ENCODE data around the gene RPL12.

RPL12 gene

GRCh38 chr9:127438394-127438793, 12.8 kb downstream of the RPL12 start:
- no peak for DNase-seq (ENCODE audit: low read depth)

DNA sequence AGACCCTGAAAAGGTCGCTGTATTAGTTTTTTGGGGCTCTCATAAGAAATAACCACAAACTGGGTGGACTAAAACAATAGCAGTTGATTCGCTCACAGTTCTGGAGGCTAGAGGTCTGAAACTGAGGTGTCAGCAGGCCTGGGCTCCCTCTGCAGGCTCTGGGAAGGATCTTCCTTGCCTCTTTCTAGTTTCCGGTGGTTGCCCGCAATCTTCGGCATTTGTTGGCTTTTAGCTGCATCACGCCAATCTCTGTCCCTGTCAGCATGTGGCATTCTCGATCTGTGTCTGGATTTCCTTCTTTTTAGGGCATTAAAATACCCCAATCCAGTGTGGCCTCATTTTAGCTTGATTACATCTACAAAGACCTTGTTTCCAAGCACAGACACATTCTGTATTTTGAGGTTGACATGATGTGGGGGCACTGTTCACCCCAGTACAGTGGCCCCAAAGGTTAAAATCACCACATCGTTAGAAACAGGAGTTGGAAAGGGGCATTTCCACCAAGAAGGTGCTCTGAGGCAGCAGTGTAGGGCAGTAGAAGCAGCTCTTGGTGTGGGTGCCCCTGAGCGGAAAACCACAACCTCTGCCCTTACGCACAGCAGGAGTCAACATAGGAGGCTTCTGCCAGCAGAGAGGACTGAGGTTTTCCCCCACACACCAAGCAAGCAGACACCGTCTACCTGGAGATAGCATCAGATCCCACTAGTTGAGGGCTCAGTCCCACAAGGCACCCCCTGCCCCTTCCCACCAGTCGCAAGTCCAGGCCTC, 13.5 kb downstream of the RPL12 start:
- DNase-seq (ENCODE audit: low read depth), result no peak

DNA sequence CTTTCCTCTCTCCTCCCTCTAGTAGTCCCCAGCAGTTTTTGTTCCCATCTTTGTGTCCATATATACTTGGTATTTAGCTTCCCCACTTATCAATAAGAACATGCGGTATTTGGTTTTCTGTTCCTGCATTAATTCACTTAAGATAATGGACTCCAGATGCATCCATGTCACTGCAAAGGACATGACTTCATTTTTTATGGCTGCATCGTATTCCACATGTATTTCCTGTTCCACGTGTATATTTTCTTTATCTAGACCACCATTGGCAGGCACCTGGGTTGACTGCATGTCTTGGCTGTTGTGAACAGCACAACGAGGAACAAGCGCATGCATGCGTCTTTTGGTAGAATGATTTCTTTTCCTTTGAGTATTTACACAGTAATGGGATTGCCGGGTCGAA, 20.8 kb downstream of the RPL12 start:
- no peak for DNase-seq (ENCODE audit: low read depth)

GRCh38 chr9:127428348-127428747, 22.9 kb downstream of the RPL12 start:
- no peak for DNase-seq (ENCODE audit: low read depth)

DNA sequence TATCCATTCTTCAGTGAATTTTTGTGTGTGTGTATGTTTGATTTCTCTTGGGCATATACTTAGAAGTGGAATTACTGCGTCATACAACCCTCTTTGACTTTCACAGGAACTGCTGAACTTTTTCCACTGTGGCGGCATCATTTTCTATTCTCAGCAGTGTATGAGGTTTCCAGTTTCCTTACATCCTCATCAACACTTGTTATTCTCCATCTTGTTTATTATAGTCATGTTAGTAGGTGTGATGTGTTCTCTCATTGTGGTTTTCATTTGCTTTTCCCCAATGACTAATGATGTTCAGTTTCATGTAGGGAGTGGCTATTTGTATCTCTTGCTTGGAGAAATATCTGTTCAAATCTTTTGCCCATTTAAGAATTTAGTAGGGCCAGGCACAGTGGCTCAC, 24.4 kb downstream of the RPL12 start:
- peak; percentile 37 for DNase-seq (ENCODE audit: low read depth)

GRCh38 chr9:127424676-127424999, 26.6 kb downstream of the RPL12 start:
- DNase-seq (ENCODE audit: low read depth), result no peak

- peak; percentile 82 for DNase-seq (ENCODE audit: low read depth)
Measured at GRCh38 chr9:127423934-127424675, 27.1 kb downstream of the RPL12 start, which contains the start of gene ZNF79. Gene ZNF79 (plus strand): TSS chr9:127424382. CDS start chr9:127424788, 406 bp downstream.

DNA sequence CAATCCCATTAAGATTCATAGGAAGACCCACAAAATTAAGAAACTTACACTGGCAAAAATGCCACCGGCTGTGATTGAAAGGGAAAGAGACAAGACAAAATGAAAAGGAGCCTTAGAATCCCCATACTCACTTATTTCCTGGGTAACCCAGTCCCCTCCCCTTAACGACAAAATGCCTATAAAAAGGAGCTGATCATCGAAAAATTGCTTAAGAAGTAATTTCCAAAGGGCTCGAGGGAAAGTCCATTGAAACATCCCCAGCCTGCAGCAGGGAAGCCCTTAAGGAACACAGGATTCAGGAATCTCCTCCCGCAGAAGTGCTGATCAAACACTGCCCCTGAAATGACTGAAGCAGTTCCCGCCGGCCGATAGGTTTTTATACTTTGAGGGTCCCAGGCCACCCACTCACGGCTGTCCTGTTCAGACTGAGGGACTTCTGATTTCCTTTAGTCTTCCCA, 27.7 kb downstream of the RPL12 start:
- no peak for DNase-seq (ENCODE audit: low read depth)

DNA sequence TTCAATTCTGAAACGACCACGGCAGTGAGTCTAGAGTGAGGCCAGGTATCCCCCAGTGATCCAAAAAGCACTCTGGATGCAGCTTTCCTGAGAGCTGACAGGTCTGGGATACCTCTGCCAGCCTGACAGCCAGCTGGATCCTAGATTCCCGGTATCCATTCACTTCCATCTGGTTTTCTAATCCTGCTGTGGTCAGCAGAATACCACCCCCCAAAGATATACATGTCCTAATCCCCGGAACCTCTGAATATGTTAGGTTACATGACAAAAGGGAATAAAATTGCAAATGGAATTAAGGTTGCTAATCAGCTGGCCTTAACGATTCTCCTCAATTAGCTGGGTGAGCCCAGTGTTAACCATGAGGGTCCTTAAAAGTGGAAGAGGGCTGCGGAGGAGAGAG, 28.4 kb downstream of the RPL12 start:
- DNase-seq (ENCODE audit: low read depth), result no peak

DNA sequence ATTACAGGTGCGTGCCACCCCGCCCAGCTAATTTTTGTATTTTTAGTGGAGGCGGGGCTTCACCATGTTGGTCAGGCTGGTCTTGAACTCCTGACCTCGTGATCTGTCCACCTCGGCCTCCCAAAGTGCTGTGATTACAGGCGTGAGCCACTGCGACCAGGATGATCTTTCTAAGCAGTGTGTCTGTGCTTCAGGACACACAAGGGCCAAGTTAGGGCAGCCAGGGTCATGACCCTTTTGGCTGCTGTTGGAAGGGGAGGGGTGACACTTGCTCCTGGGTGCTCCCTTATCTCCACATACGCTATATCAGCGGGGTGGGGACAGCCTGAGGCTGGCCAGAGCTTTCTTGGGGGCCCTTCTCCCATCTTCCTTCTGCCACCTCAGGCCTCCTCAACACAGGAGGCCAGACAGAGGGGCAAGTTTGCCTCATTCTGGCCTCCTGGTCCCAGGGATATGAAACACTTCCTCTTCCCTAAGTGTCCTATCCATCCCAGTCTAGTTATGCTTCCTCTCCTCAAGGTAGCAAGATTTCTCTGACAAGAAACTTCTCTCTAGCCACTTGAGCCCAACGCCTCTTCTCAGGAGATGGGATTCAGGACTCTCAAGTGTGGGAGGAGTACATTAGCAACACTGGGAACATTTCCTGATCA, 28.9 kb downstream of the RPL12 start:
- DNase-seq (ENCODE audit: low read depth), result no peak

DNA sequence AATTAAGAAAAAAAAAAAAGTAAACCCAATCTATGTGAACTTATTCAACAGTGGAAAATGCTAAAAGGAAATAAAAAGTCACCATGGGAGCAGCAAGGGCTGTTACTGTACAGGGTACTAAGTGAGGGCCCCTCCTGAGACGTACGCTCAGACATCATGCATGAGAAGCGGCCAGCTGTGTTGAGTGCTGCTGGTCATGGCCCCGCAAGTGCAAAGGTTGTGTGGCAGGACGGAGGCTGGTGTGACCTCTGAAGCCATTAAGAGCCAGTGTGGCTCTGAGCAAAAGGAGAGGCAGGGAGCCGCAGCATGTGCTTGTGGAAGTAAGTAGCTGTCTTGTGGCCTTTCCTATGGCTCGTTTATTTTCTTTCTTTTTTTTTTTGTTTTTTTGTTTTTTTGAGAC, 30.1 kb downstream of the RPL12 start:
- no peak for DNase-seq (ENCODE audit: low read depth)

- no peak for DNase-seq (ENCODE audit: low read depth)
Measured at GRCh38 chr9:127419348-127419747, 31.9 kb downstream of the RPL12 start.

DNA sequence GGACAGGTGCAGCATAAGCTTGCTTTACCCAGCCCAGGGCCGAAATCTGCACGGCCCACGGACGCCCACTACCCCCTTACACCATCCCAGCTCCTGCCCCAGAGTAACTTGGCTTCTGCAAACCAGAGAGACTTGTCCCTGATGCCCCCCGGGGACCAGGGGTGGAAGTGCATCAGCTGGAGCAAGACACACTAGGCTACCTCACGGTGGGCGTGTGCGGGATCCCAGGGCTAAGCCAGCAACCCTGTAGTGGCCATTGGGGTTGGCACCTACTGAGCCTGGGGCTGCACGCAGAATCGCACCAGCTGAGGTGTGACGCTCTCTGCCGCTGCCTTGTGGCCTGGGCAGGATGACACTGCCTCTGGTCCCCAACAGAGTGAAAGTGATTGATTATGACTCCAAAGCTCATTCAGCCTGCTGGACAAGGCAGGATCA, 33.2 kb downstream of the RPL12 start:
- DNase-seq (ENCODE audit: low read depth), result peak; percentile 22

DNA sequence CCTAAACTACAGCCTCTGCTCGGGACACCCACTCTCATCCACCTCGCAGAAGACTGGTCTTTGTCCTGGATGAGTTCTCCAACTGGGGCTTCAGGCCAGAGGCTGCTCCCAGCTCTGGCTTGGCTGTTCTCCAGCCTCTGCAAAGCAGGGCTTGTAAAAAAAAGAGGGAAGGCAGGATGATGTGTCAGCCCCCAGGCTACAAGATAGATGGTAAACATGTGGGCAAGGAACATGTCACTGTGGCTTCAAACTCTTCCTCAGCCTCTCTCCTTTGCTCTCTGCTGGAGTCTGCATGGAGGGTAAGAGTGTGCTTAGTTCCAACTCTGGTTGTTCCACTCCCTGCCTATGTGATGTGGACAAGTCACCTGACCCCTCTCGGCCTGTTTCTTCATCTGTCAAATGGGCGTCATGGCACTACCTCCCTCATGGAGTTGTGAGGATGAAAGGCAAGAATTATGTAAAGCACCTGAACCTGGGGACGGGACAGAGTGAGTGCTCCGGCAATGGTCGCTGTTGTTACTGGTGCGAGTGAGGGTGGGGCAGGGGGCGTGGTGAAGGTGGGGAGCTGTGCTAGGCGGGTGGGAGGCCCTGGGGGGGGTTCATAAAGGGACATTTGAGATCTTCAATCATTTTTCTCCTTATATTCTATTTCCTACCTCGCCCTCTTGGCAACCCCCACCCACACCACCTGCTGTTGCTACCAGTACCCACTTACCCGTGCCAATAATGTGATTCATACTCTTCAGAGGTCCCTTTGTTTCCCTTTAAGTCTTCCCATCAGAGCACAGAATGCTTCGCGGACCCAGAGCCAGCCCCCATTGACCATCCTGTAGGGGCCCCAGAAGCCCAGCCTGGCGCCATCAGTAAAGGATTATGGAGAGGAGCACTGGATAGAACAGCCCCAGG, 33.8 kb downstream of the RPL12 start:
- DNase-seq (ENCODE audit: low read depth), result no peak

DNA sequence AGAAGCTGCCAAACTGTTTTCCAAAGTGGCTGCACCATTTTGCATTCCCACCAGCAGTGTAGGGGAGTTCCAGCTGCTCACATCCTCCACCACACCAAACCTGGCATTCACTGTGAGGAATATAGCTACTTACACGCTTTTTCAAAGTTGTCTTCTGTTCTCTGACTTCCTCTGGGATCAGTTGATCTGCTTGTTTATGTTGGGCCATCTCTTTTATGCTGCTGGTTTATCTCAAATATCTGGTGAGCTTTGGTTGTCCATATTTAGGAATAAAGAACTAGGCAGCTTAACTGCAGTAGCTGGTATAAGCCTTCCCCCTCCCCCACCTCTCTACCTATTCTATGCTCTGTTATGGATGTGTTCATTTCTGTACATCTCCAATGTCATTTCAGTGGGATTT, 35.5 kb downstream of the RPL12 start:
- no peak for DNase-seq (ENCODE audit: low read depth)

DNA sequence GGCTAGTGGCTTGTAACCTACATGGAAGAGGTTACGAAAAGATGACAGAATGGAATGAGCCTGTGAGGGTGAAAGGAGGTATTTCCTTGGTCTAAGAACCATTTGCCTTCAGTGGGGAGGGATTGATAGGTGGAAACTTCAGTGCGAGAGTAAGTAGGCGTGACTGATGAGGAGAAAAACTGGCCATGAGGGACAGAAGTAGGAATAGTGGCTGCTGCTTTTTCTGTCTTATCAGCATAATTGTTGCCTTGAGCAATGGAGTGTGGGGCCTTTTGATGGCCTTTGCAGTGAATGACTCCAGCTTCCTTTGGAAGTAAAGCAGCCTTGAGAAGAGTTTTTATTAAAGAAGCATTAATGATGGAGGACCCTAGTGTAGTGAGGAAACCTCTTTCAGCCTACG, 36.1 kb downstream of the RPL12 start:
- no peak for DNase-seq (ENCODE audit: low read depth)

GRCh38 chr9:127411122-127411521, 40.1 kb downstream of the RPL12 start:
- no peak for DNase-seq (ENCODE audit: low read depth)

DNA sequence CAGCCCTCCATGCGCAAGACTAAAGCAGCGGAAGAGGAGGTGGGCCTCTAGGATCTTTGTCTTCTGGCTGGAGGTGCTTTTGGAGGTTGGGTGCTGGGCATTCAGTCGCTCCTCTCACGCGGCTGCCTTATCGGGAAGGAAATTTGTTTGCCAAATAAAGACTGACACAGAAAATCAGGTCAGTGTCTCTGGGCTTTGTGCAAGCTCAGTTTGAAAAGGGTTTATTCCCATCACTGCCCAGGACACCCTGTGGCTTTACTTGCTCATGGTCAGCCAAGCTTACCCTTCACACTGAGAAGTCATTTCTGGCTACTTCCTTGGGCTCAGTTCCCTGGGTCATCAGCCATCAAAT, 43.7 kb downstream of the RPL12 start:
- DNase-seq (ENCODE audit: low read depth), result no peak

- no peak for DNase-seq (ENCODE audit: low read depth)
Measured at GRCh38 chr9:127406799-127407491, 44.3 kb downstream of the RPL12 start.

- no peak for DNase-seq (ENCODE audit: low read depth)
Measured at GRCh38 chr9:127405344-127406125, 45.7 kb downstream of the RPL12 start.

DNA sequence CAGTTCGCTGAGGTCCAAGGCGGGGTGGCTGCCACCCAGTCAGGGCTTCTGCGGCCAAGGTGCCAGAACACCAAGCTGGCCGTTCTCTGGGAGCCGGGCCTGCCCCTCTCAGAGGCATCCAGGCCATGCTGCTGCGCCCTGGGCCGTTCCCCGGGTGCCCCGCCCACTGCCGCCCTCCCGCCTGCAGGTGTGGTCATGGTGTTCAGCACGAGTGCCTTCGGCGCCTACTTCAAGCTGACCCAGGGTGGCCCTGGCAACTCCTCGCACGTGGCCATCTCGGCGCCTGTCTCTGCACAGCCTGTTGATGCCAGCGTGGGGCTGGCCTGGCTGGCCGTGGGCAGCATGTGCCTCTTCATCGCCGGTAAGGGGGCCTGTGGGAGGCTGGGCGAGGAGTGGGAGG, 46.6 kb downstream of the RPL12 start:
- no peak for DNase-seq (ENCODE audit: low read depth)

Data from stimulated activated CD4-positive, alpha-beta T cell treated with anti-CD3 and anti-CD28 coated beads, Interleukin-2, amount 100 ng/mL, for 4 hours (primary cell).